K562 (cell line): ENCODE measurements around the gene LAPTM5. TPM values are rescaled to one million over a fixed set of nuclear protein-coding genes. Genes with fewer than 3 reads are reported as not detected.
A peak's percentile ranks its signal among the peaks of the same experiment; 100 is the strongest.

ENCODE experiments used
- ATAC-seq: fragments of 200-7000 bp; cut with Tn5 transposase; 3 replicates; pipeline ENCODE4 v1.9.1; 2020; ENCODE audit warnings: moderate library complexity
- BruUV-seq: library from RNA; stranded (reverse); fragments of 400-500 nt; replicated peaks from 2 replicates; lab custom pipeline; 2021; lab: Mats Ljungman, UMichigan
- CTCF ChIA-PET: fragments of 300-600 bp; formaldehyde crosslinking; extraction: SDS; loops from one replicate; lab custom pipeline; 2021; ENCODE audit warnings: low intra/inter-chr PET ratio; lab: Yijun Ruan, JAX
- POLR2A ChIA-PET: fragments of 300-600, 350-650 bp; sonication (Branson Sonifier 250); formaldehyde crosslinking; extraction: SDS; loops from one replicate; lab custom pipeline; 2021; ENCODE audit warnings: antibody characterized with exemption, inconsistent platforms; lab: Yijun Ruan, JAX
- DNase-seq, 4 experiments: peaks; one replicate each; pipeline versions ENCODE4 v3.0.0 to v3.0.0-alpha.2; 2011 to 2018; ENCODE audit warnings: low spot score in 3 of 4, mixed read lengths in 3 of 4; ENCODE audit errors: extremely low read depth in 1 of 4
- FAIRE-seq: peaks from 2 replicates; lab custom pipeline; 2011; peaks lifted over from hg19 to GRCh38; lab: Jason Lieb, UNC
- H2AFZ ChIP-seq: 2 replicates; pipeline ENCODE4 v1.6.0; 2011; ENCODE audit warnings: low read depth, low read length, control low read depth, inconsistent platforms
- H3K27ac ChIP-seq: fragments of 200-600 bp; 3 replicates; pipeline ENCODE4 v1.8.0; 2011; ENCODE audit warnings: low read depth, mild to moderate bottlenecking, control low read depth, inconsistent platforms, low read length, moderate library complexity, mixed read lengths; ENCODE audit errors: extremely low read depth
- H3K27me3 ChIP-seq, 2 experiments: fragments of 300-600 bp in 1 of 2; 2 replicates in 1 of 2; 3 replicates in 1 of 2; pipeline versions ENCODE4 v1.6.0 to v1.8.0; 2011; ENCODE audit warnings: inconsistent platforms in 2 of 2, low read length in 2 of 2, mild to moderate bottlenecking in 1 of 2, mixed read lengths in 1 of 2, moderate library complexity in 1 of 2; ENCODE audit not compliant: control insufficient read depth in 2 of 2, insufficient read depth in 2 of 2
- H3K36me3 ChIP-seq: fragments of 300-600 bp; 3 replicates; pipeline ENCODE4 v1.8.0; 2011; ENCODE audit warnings: mild to moderate bottlenecking, low read length, inconsistent platforms; ENCODE audit not compliant: control insufficient read depth, insufficient read depth
- H3K4me1 ChIP-seq, 2 experiments: fragments of 200-600 bp in 1 of 2; replicated peaks in 1 of 2; 2 replicates in 1 of 2; 3 replicates in 1 of 2; pipeline versions ENCODE4 v1.5.1 to v1.8.0; 2011; ENCODE audit warnings: inconsistent platforms in 2 of 2, low read length in 2 of 2, mild to moderate bottlenecking in 1 of 2, mixed read lengths in 1 of 2, moderate library complexity in 1 of 2; ENCODE audit not compliant: control insufficient read depth in 2 of 2, insufficient read depth in 2 of 2
- H3K4me2 ChIP-seq: 2 replicates; pipeline ENCODE4 v1.6.1; 2011; ENCODE audit warnings: low read length, control low read depth, inconsistent platforms, mixed read lengths; ENCODE audit not compliant: insufficient read depth
- H3K4me3 ChIP-seq: fragments of 200-600 bp; sonication (generic), shearing (Covaris generic); 2 replicates; pipeline ENCODE4 v1.5.1; 2016; ENCODE audit warnings: control low read depth, inconsistent platforms
- H3K79me2 ChIP-seq: fragments of 200-600 bp; 3 replicates; pipeline ENCODE4 v1.8.0; 2011; ENCODE audit warnings: low read length, inconsistent platforms; ENCODE audit not compliant: control insufficient read depth, insufficient read depth
- H3K9ac ChIP-seq, 2 experiments: 2 replicates each; pipeline versions ENCODE4 v1.6.0 to v1.6.1; 2011; ENCODE audit warnings: low read depth in 2 of 2, low read length in 2 of 2, control low read depth in 1 of 2, inconsistent platforms in 1 of 2, mild to moderate bottlenecking in 1 of 2, mixed read lengths in 1 of 2; ENCODE audit not compliant: insufficient read depth in 1 of 2
- H3K9me1 ChIP-seq: one replicate; pipeline ENCODE4 v1.6.0; 2011; ENCODE audit warnings: inconsistent platforms, mild to moderate bottlenecking, low read length, moderate library complexity; ENCODE audit not compliant: control insufficient read depth, insufficient read depth
- H3K9me3 ChIP-seq: replicated peaks from 2 replicates; pipeline ENCODE4 v1.5.1; 2011; ENCODE audit warnings: low read depth, low read length, inconsistent platforms; ENCODE audit not compliant: control insufficient read depth, insufficient read depth
- H4K20me1 ChIP-seq: replicated peaks from 2 replicates; pipeline ENCODE4 v1.6.1; 2011; ENCODE audit warnings: low read length, inconsistent platforms, mixed read lengths; ENCODE audit not compliant: control insufficient read depth, insufficient read depth
- GATA2 ChIP-seq: sonication (generic); formaldehyde crosslinking; IDR thresholded peaks from 2 replicates; pipeline ENCODE4 v1.4.0; 2020; ENCODE audit warnings: mild to moderate bottlenecking, missing genetic modification reagents
- KDM1A ChIP-seq, 2 experiments: fragments of 450-650 bp; IDR thresholded peaks; 2 replicates each; pipeline ENCODE4 v1.6.1; 2016; ENCODE audit warnings: mild to moderate bottlenecking in 2 of 2
- PML ChIP-seq: IDR thresholded peaks from 2 replicates; pipeline ENCODE4 v1.6.1; 2012; ENCODE audit warnings: low read length, inconsistent platforms
- PRMT5 ChIP-seq: sonication (generic); formaldehyde crosslinking; IDR thresholded peaks from 2 replicates; pipeline ENCODE4 v1.5.0; 2020; ENCODE audit warnings: missing genetic modification reagents
- SP1 ChIP-seq: sonication (generic); formaldehyde crosslinking; IDR thresholded peaks from 2 replicates; pipeline ENCODE4 v1.8.1; 2022; ENCODE audit warnings: mild to moderate bottlenecking, missing genetic modification reagents
- ZNF445 ChIP-seq: fragments of 250-450 bp; sonication (Bioruptor Pico); IDR thresholded peaks from 2 replicates; pipeline ENCODE4 v1.4.0; 2020; ENCODE audit warnings: low read depth, mild to moderate bottlenecking, moderate library complexity
- WGBS: fragments of 100-300 bp; shearing (Covaris generic); methylation state at CpG from one replicate; pipeline ENCODE4 v1.1.6; 2016; ENCODE audit warnings: low coverage, mixed read lengths; ENCODE audit not compliant: insufficient coverage; ENCODE audit errors: missing lambda C conversion rate; 5-methylcytosine and 5-hydroxymethylcytosine counted together
- in situ Hi-C: fragments of 300-500 bp; cut with MboI; formaldehyde crosslinking; loops from 4 replicates; pipeline ENCODE4 v1.15.0; 2018; ENCODE audit warnings: inconsistent platforms, mixed read lengths
- intact Hi-C: fragments of 100-400 bp; cut with micrococcal nuclease; formaldehyde crosslinking; loops from 2 replicates; pipeline ENCODE4 v1.14.2; 2022
- polyA plus RNA-seq, 8 experiments: library from polyadenylated mRNA; depleted of rRNA in 4 of 8; stranded (reverse) in 5 of 8; unstranded in 3 of 8; fragments of >200 nt; fragmentation: Nextera tagmentation in 2 of 8; fragmentation: Illumina TruSeq in 1 of 8; extraction: Ambion mirVana in 2 of 8; extraction: Trizol in 1 of 8; gene quantifications; 2 replicates each; pipeline versions ENCODE4 v1.2.1 to v1.2.3, GENCODE V29; 2011 to 2014; ENCODE audit warnings: inconsistent platforms in 1 of 8, missing spikeins in 1 of 8
- total RNA-seq, 7 experiments: library from RNA; depleted of rRNA in 6 of 7; stranded (reverse); fragments of >200 nt in 6 of 7; fragmentation: Illumina TruSeq in 2 of 7; extraction: Trizol in 2 of 7; gene quantifications; 2 replicates each; pipeline versions ENCODE4 v1.2.1 to v1.2.3, GENCODE V29; 2011 to 2021; ENCODE audit warnings: low replicate concordance in 1 of 7
- TF ChIP-seq, protein P1 (sequence below): fragments of 450-650 bp; conservative IDR thresholded peaks from 2 replicates; pipeline ENCODE4 v1.6.1; 2016; ENCODE audit warnings: missing genetic modification characterization, low read depth, mild to moderate bottlenecking, control low read depth, missing compliant biosample characterization
- TF ChIP-seq, protein P2 (sequence below): sonication (generic); formaldehyde crosslinking; IDR thresholded peaks from 2 replicates; pipeline ENCODE4 v1.8.0; 2023; ENCODE audit warnings: missing genetic modification reagents, mild to moderate bottlenecking, borderline replicate concordance
- TF ChIP-seq, protein P3 (sequence below): fragments of 450-650 bp; formaldehyde crosslinking; IDR thresholded peaks from 2 replicates; pipeline ENCODE4 v1.4.0; 2020; ENCODE audit warnings: mild to moderate bottlenecking, moderate library complexity

LAPTM5 gene
- total and polyA plus RNA-seq, 9 of the 15 experiments (the other 6 are each of a cell fraction or from before 2014, with no cell fraction given): 2.4 to 47.3 (median 20.3) TPM

DNA sequence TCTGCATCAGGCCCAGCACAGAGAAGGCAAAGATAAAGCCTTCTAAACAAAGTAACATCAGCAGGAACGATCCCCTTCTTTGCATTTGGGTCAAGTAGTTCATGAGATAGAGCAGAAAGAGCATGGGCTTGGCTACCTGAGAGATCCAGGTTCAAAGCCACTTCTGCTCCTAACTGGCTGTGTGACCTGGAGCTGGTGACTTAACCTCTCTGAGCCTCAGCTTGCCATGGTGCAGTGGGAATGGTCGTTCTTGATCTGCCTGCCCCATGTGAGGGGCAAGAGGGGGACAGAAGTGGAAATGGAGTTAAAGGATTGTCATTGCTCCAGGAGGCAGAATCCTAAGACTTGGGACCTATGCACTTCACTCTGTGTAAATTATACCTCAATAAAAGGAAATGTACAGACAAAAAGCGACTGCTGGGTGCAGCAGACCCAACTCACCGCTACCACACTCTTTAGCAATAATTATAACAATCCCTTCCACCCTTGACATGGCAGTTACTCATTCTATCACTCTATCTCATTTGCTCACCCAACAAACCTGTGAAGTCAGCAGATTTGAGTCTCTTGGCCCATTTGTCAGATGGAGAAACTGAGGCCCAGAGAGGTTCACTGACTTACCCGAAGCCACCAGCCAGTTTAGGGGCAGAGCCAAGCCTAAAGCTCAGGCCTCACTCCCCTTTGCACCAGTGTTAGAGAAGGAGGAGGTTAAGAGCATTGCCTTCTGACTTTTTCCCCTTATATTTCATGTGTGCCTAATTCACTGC, 32.7 kb downstream of the LAPTM5 start (continued):
- TF ChIP-seq KDM1A (IDR thresholded peaks at IDR 0.05): peak; percentile 65 to 79; a peak in 3 of 4 replicates
- TF ChIP-seq, all 486 proteins: peak for 17

DNA sequence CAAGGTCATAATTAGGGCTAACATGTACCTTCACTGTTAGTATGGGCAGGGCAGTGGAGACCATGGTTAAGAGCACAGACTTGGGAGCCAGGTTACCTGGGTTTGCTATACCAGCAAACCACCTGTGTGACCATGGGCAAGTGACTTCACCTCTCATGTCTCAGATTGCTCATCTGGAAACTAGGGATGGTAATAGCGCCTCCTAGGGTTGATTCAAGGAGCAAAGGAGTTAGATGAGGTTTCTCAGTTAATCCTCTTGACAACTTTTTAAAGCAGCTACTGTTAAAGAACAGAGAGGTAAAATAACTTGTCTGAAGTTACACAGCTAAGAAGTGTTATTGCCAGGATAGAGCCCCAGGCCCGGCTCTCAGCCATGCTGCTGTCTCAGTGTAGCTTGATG, 33.4 kb downstream of the LAPTM5 start:
- peak; percentile 79 for FAIRE-seq
- 79% methylated on average over 2 of the region's 2 CpGs for WGBS
- no peak for DNase-seq
- H3K9me1 ChIP-seq: no peaks in the 10 kb centered on the region
- H3K27ac ChIP-seq: peak overlapping the region; percentile 13; the same call in 1 of the 3 replicates
- H3K27me3 ChIP-seq: no peaks in the 10 kb centered on the region
- 0 out of 2 replicates have a peak overlapping the region, but pooled peaks have one; percentile 12 for H3K4me2 ChIP-seq
- intact Hi-C loops (no loop called here), in situ Hi-C loops (no loop called here)
- ChIA-PET CTCF (interaction anchor here (9.0 kb wide), 1 partner anchor 55 kb away, joined by 187 read pairs; no protein-coding TSS in a partner anchor), POLR2A (interaction anchor here (0.7 to 8.0 kb wide), 6 partner anchors 8 to 197 kb away, joined by 3 to 74 read pairs (median 4); no protein-coding TSS in a partner anchor)
- H3K79me2 ChIP-seq: peaks cover 40% of the 10 kb centered on the region
- H2AFZ ChIP-seq: no peak overlapping the region
- no peak for ATAC-seq
- no TSS peak for BruUV-seq
- H4K20me1 ChIP-seq: no peaks in the 10 kb centered on the region
- H3K4me1 ChIP-seq: peaks cover 52 to 78% of the 10 kb centered on the region in 2 experiments
- H3K4me3 ChIP-seq: no peak overlapping the region
- H3K9ac ChIP-seq: peak overlapping the region in 1 of 2 experiments; percentile 75; a peak in 1 of 4 replicates
- H3K36me3 ChIP-seq: peaks cover 71% of the 10 kb centered on the region
- H3K9me3 ChIP-seq: no peaks in the 10 kb centered on the region
- TF ChIP-seq, protein P1, sequence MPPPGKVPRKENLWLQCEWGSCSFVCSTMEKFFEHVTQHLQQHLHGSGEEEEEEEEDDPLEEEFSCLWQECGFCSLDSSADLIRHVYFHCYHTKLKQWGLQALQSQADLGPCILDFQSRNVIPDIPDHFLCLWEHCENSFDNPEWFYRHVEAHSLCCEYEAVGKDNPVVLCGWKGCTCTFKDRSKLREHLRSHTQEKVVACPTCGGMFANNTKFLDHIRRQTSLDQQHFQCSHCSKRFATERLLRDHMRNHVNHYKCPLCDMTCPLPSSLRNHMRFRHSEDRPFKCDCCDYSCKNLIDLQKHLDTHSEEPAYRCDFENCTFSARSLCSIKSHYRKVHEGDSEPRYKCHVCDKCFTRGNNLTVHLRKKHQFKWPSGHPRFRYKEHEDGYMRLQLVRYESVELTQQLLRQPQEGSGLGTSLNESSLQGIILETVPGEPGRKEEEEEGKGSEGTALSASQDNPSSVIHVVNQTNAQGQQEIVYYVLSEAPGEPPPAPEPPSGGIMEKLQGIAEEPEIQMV (tag): no peak
- TF ChIP-seq, protein P2, sequence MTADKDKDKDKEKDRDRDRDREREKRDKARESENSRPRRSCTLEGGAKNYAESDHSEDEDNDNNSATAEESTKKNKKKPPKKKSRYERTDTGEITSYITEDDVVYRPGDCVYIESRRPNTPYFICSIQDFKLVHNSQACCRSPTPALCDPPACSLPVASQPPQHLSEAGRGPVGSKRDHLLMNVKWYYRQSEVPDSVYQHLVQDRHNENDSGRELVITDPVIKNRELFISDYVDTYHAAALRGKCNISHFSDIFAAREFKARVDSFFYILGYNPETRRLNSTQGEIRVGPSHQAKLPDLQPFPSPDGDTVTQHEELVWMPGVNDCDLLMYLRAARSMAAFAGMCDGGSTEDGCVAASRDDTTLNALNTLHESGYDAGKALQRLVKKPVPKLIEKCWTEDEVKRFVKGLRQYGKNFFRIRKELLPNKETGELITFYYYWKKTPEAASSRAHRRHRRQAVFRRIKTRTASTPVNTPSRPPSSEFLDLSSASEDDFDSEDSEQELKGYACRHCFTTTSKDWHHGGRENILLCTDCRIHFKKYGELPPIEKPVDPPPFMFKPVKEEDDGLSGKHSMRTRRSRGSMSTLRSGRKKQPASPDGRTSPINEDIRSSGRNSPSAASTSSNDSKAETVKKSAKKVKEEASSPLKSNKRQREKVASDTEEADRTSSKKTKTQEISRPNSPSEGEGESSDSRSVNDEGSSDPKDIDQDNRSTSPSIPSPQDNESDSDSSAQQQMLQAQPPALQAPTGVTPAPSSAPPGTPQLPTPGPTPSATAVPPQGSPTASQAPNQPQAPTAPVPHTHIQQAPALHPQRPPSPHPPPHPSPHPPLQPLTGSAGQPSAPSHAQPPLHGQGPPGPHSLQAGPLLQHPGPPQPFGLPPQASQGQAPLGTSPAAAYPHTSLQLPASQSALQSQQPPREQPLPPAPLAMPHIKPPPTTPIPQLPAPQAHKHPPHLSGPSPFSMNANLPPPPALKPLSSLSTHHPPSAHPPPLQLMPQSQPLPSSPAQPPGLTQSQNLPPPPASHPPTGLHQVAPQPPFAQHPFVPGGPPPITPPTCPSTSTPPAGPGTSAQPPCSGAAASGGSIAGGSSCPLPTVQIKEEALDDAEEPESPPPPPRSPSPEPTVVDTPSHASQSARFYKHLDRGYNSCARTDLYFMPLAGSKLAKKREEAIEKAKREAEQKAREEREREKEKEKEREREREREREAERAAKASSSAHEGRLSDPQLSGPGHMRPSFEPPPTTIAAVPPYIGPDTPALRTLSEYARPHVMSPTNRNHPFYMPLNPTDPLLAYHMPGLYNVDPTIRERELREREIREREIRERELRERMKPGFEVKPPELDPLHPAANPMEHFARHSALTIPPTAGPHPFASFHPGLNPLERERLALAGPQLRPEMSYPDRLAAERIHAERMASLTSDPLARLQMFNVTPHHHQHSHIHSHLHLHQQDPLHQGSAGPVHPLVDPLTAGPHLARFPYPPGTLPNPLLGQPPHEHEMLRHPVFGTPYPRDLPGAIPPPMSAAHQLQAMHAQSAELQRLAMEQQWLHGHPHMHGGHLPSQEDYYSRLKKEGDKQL (CRISPR knock-in tag): no peak
- TF ChIP-seq SP1 (CRISPR knock-in tag): 0 out of 2 replicates have a peak, but pooled peaks have one; percentile 42
- no peak for TF ChIP-seq PRMT5 (CRISPR knock-in tag)
- 0 out of 2 replicates have a peak, but pooled peaks have one; percentile 23 for TF ChIP-seq GATA2 (CRISPR knock-in tag)
- TF ChIP-seq, protein P3, sequence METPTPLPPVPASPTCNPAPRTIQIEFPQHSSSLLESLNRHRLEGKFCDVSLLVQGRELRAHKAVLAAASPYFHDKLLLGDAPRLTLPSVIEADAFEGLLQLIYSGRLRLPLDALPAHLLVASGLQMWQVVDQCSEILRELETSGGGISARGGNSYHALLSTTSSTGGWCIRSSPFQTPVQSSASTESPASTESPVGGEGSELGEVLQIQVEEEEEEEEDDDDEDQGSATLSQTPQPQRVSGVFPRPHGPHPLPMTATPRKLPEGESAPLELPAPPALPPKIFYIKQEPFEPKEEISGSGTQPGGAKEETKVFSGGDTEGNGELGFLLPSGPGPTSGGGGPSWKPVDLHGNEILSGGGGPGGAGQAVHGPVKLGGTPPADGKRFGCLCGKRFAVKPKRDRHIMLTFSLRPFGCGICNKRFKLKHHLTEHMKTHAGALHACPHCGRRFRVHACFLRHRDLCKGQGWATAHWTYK: no peak
- no peak for TF ChIP-seq ZNF445 (CRISPR knock-in tag)
- no peak for TF ChIP-seq PML
